ENCODE results near the gene GRIA4.
"Not testable (repeated sequence)": the region's sequence is repeated elsewhere in the genome, so short reads cannot be mapped to it uniquely, and the experiment has no call there.

The GRIA4 gene

DNA sequence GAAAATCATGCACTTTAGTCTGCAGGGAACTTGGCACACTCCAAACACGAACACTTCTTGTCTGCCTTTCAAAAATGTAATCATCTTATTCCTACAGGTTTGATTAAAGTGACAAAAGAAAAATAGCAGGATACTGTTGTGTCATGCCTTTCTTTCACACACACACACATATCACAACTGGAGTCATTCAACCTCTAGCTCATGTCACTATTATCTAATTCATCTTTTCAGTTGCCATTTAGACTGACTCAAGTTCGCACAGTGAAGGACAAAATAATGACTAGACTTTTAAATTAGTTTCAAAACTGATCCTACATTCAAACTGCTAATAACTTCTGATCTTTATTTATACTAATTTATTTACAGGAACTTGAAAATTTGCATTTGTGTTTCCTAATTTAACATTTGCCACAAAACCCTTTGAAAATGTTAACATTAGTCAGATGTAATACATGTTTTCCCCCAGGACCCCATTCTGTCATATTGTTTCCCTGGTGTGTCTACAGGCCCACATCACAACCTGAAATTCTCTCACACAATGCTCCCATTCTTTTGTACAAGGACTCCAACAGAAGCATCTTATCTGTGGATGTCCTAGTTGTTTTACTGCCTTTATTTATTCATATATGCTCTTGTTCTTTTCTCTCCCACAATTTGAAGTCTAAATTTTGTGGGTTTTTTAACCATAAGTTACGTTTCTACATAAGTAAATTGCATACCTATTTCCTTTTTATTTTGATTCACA lies 171.1 kb downstream of the GRIA4 start:
- DNase-seq (ENCODE audit: low read depth) = no peak
- H3K4me3 ChIP-seq (ENCODE audit: low read length) = no peak overlapping the region
- TF ChIP-seq, protein P1, sequence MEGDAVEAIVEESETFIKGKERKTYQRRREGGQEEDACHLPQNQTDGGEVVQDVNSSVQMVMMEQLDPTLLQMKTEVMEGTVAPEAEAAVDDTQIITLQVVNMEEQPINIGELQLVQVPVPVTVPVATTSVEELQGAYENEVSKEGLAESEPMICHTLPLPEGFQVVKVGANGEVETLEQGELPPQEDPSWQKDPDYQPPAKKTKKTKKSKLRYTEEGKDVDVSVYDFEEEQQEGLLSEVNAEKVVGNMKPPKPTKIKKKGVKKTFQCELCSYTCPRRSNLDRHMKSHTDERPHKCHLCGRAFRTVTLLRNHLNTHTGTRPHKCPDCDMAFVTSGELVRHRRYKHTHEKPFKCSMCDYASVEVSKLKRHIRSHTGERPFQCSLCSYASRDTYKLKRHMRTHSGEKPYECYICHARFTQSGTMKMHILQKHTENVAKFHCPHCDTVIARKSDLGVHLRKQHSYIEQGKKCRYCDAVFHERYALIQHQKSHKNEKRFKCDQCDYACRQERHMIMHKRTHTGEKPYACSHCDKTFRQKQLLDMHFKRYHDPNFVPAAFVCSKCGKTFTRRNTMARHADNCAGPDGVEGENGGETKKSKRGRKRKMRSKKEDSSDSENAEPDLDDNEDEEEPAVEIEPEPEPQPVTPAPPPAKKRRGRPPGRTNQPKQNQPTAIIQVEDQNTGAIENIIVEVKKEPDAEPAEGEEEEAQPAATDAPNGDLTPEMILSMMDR (conservative IDR thresholded peaks at IDR 0.05; ENCODE audit: low read length) = no peak

DNA sequence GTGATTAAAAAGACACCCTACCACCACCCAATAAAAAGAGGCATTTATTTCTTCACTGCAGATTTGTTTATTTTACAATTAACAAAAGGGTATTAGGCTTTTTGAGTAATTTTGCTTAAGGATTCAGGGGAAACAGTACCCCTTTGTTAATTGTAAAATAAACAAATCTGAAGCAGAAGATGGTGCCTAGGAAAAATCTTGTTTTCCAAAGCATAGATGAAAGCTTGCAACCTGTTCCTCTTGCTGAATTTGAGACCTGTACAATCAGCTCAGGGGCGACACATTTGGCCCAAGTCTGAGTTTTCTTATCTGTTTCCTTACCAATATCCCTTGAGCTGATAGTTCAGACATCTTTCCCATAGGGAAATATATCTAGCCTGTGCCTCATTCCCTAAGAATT lies 171.9 kb downstream of the GRIA4 start:
- H3K4me3 ChIP-seq (ENCODE audit: low read length) = no peak overlapping the region
- TF ChIP-seq, protein P1 (conservative IDR thresholded peaks at IDR 0.05; ENCODE audit: low read length) = no peak
- DNase-seq (ENCODE audit: low read depth) = no peak

DNA sequence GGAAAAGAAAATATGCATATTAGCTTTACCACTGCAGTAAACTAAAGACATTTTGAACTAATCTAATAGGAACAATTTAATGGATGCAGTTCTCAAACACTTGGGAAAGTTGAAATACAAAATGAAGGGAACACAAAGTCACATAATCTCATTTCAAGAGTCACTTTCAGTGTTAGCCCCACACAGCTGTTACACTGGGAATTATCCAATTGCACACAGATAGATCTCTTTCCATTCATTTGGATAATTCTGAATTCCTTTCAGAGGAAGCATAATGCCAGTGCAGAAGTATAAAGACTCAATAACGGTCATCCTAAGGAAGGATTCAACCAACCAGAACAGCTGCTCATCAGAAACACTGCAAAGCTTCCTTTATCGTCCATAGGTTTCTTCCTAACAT lies 173.3 kb downstream of the GRIA4 start:
- H3K4me3 ChIP-seq (ENCODE audit: low read length) = no peak overlapping the region
- TF ChIP-seq, protein P1 (conservative IDR thresholded peaks at IDR 0.05; ENCODE audit: low read length) = no peak
- DNase-seq (ENCODE audit: low read depth) = no peak

DNA sequence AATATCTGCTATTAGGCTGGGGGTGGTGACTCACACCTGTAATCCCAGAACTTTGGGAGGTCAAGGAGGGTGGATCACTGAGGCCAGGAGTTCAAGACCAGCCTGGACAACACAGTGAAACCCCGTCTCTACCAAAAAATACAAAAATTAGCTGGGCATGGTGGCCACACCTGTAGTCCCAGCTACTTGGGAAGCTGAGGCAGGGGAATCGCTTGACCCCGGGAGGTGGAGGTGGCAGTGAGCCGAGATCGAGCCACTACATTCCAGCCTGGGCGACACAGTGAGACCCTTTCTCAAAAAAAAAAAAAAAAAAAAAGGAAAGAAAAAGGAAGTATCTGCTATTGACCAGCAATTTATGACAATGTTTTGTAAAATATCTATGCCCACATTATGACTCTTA lies 176.0 kb downstream of the GRIA4 start:
- not testable (repeated sequence) for DNase-seq (ENCODE audit: low read depth); H3K4me3 ChIP-seq (ENCODE audit: low read length)

DNA sequence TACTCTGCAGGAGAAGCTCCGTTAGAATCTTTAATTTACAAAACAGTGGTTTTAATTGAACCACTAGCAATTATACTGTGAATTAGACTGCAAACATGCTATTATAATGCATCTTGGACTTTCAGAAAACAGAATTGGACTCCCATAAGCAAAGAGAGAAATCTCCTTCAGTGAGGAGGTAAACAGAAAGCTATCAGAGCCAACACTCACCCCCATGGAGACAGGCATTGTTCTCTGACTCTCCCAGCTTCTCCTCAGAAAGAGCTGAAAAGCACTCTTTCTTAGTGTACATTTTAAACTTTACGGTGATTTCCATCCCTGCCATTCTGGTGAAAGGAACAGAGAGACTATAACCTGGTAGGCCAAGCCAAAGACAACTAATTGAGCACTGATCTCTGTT lies 176.9 kb downstream of the GRIA4 start:
- TF ChIP-seq, protein P1 (conservative IDR thresholded peaks at IDR 0.05; ENCODE audit: low read length) = no peak
- DNase-seq (ENCODE audit: low read depth) = no peak
- H3K4me3 ChIP-seq (ENCODE audit: low read length) = no peak overlapping the region

DNA sequence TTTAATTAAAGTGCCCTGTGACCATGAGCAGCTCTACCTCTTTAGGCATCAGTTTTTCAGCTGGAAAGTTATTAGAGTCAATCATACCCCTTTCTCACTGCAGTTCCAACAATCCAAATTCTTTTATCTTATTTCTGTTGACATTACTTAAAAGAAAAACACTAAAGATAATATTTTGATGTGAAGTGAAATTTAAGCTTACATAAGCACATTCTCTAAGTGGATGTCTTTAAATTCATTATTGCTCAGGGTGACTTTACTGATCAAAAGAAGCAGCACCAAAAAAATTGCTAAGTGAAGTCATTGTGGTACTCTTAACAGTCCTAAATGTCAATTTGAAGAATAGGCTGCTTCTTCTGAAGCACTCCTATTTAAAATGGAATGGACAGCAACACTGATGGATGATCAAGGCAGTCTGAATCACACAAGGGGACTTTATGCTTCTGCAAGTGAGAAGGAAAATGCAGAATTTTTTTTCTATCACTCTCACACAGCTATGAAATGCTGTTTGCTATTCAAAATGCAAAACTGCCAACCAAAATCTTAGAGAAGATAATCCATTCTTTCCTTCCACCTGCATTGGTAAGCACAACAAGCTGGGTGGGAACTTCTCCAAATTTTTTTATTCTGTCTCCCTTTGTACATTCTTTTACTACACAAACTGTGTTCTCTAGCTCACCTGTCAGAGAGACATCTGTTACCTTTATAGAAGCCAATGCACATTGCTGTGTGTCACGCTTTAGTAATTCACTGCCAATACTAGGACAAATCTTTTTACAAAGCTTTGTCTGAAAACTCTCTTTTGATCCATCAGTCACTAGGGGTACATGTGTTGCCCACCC lies 179.9 kb downstream of the GRIA4 start:
- no peak for DNase-seq (ENCODE audit: low read depth)
- H3K4me3 ChIP-seq (ENCODE audit: low read length) = no peak overlapping the region
- TF ChIP-seq, protein P1 (conservative IDR thresholded peaks at IDR 0.05; ENCODE audit: low read length) = no peak

DNA sequence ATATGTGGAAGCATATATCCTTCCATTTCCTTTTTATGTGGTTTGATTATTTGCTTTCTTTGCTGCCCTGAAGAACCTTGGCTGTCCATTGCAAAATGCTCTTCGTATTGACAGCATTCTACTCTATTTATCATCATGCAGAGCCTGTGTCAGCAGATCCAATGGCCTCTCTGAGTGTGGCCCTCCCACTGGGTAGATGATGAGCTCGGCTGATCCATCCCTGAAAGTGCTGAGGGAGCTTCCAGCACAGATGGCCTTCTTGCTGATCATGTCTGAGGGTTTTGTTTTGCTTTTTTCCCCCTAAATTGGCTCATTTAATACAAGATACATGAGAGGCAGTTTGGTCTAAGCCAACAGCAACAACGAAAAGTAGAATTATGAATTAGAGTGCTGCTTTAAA lies 181.0 kb downstream of the GRIA4 start:
- H3K4me3 ChIP-seq (ENCODE audit: low read length) = no peak overlapping the region
- no peak for DNase-seq (ENCODE audit: low read depth)
- TF ChIP-seq, protein P1 (conservative IDR thresholded peaks at IDR 0.05; ENCODE audit: low read length) = no peak
